K562 (cell line): ENCODE measurements around the gene PRPSAP2. TPM values are rescaled to one million over a fixed set of nuclear protein-coding genes. Genes with fewer than 3 reads are reported as not detected.

ENCODE experiments used
- ATAC-seq: fragments of 200-7000 bp; cut with Tn5 transposase; 3 replicates; pipeline ENCODE4 v1.9.1; 2020; ENCODE audit warnings: moderate library complexity
- BruUV-seq: library from RNA; stranded (reverse); fragments of 400-500 nt; replicated peaks from 2 replicates; lab custom pipeline; 2021; lab: Mats Ljungman, UMichigan
- CTCF ChIA-PET: fragments of 300-600 bp; formaldehyde crosslinking; extraction: SDS; loops from one replicate; lab custom pipeline; 2021; ENCODE audit warnings: low intra/inter-chr PET ratio; lab: Yijun Ruan, JAX
- POLR2A ChIA-PET: fragments of 300-600, 350-650 bp; sonication (Branson Sonifier 250); formaldehyde crosslinking; extraction: SDS; loops from one replicate; lab custom pipeline; 2021; ENCODE audit warnings: antibody characterized with exemption, inconsistent platforms; lab: Yijun Ruan, JAX
- DNase-seq, 4 experiments: peaks; one replicate each; pipeline versions ENCODE4 v3.0.0 to v3.0.0-alpha.2; 2011 to 2018; ENCODE audit warnings: low spot score in 3 of 4, mixed read lengths in 3 of 4; ENCODE audit errors: extremely low read depth in 1 of 4
- FAIRE-seq: peaks from 2 replicates; lab custom pipeline; 2011; peaks lifted over from hg19 to GRCh38; lab: Jason Lieb, UNC
- H2AFZ ChIP-seq: 2 replicates; pipeline ENCODE4 v1.6.0; 2011; ENCODE audit warnings: low read depth, low read length, control low read depth, inconsistent platforms
- H3K27ac ChIP-seq: fragments of 200-600 bp; 3 replicates; pipeline ENCODE4 v1.8.0; 2011; ENCODE audit warnings: low read depth, mild to moderate bottlenecking, control low read depth, inconsistent platforms, low read length, moderate library complexity, mixed read lengths; ENCODE audit errors: extremely low read depth
- H3K27me3 ChIP-seq, 2 experiments: fragments of 300-600 bp in 1 of 2; 2 replicates in 1 of 2; 3 replicates in 1 of 2; pipeline versions ENCODE4 v1.6.0 to v1.8.0; 2011; ENCODE audit warnings: inconsistent platforms in 2 of 2, low read length in 2 of 2, mild to moderate bottlenecking in 1 of 2, mixed read lengths in 1 of 2, moderate library complexity in 1 of 2; ENCODE audit not compliant: control insufficient read depth in 2 of 2, insufficient read depth in 2 of 2
- H3K36me3 ChIP-seq: fragments of 300-600 bp; 3 replicates; pipeline ENCODE4 v1.8.0; 2011; ENCODE audit warnings: mild to moderate bottlenecking, low read length, inconsistent platforms; ENCODE audit not compliant: control insufficient read depth, insufficient read depth
- H3K4me1 ChIP-seq, 2 experiments: fragments of 200-600 bp in 1 of 2; replicated peaks in 1 of 2; 2 replicates in 1 of 2; 3 replicates in 1 of 2; pipeline versions ENCODE4 v1.5.1 to v1.8.0; 2011; ENCODE audit warnings: inconsistent platforms in 2 of 2, low read length in 2 of 2, mild to moderate bottlenecking in 1 of 2, mixed read lengths in 1 of 2, moderate library complexity in 1 of 2; ENCODE audit not compliant: control insufficient read depth in 2 of 2, insufficient read depth in 2 of 2
- H3K4me2 ChIP-seq: 2 replicates; pipeline ENCODE4 v1.6.1; 2011; ENCODE audit warnings: low read length, control low read depth, inconsistent platforms, mixed read lengths; ENCODE audit not compliant: insufficient read depth
- H3K4me3 ChIP-seq: fragments of 200-600 bp; sonication (generic), shearing (Covaris generic); 2 replicates; pipeline ENCODE4 v1.5.1; 2016; ENCODE audit warnings: control low read depth, inconsistent platforms
- H3K79me2 ChIP-seq: fragments of 200-600 bp; 3 replicates; pipeline ENCODE4 v1.8.0; 2011; ENCODE audit warnings: low read length, inconsistent platforms; ENCODE audit not compliant: control insufficient read depth, insufficient read depth
- H3K9ac ChIP-seq, 2 experiments: 2 replicates each; pipeline versions ENCODE4 v1.6.0 to v1.6.1; 2011; ENCODE audit warnings: low read depth in 2 of 2, low read length in 2 of 2, control low read depth in 1 of 2, inconsistent platforms in 1 of 2, mild to moderate bottlenecking in 1 of 2, mixed read lengths in 1 of 2; ENCODE audit not compliant: insufficient read depth in 1 of 2
- H3K9me1 ChIP-seq: one replicate; pipeline ENCODE4 v1.6.0; 2011; ENCODE audit warnings: inconsistent platforms, mild to moderate bottlenecking, low read length, moderate library complexity; ENCODE audit not compliant: control insufficient read depth, insufficient read depth
- H3K9me3 ChIP-seq: replicated peaks from 2 replicates; pipeline ENCODE4 v1.5.1; 2011; ENCODE audit warnings: low read depth, low read length, inconsistent platforms; ENCODE audit not compliant: control insufficient read depth, insufficient read depth
- H4K20me1 ChIP-seq: replicated peaks from 2 replicates; pipeline ENCODE4 v1.6.1; 2011; ENCODE audit warnings: low read length, inconsistent platforms, mixed read lengths; ENCODE audit not compliant: control insufficient read depth, insufficient read depth
- EHMT2 ChIP-seq: fragments of 450-650 bp; IDR thresholded peaks from 2 replicates; pipeline ENCODE4 v1.6.1; 2018; ENCODE audit warnings: antibody characterized with exemption
- POLR2G ChIP-seq: fragments of 200-400 bp; formaldehyde crosslinking; IDR thresholded peaks from 2 replicates; pipeline ENCODE4 v1.6.1; 2017; ENCODE audit warnings: low read depth, mild to moderate bottlenecking, antibody characterized with exemption, low read length, moderate library complexity
- SAP30 ChIP-seq: fragments of 200-600 bp; sonication (generic); IDR thresholded peaks from 2 replicates; pipeline ENCODE4 v1.6.1; 2012; ENCODE audit warnings: borderline replicate concordance, low read depth, mild to moderate bottlenecking, moderate library complexity, low read length, control low read depth, inconsistent platforms; ENCODE audit not compliant: insufficient read depth, poor library complexity, severe bottlenecking
- TAF1 ChIP-seq: IDR thresholded peaks from 2 replicates; pipeline ENCODE4 v1.6.1; 2011; ENCODE audit warnings: mild to moderate bottlenecking, low read length, moderate library complexity; ENCODE audit not compliant: insufficient read depth, control insufficient read depth, severe bottlenecking; ENCODE audit errors: extremely low read depth
- TBL1XR1 ChIP-seq, 2 experiments: IDR thresholded peaks; 2 replicates each; pipeline ENCODE4 v1.6.1; 2012; ENCODE audit warnings: improper control_type of control experiment in 2 of 2, low read length in 2 of 2, mild to moderate bottlenecking in 1 of 2
- WGBS: fragments of 100-300 bp; shearing (Covaris generic); methylation state at CpG from one replicate; pipeline ENCODE4 v1.1.6; 2016; ENCODE audit warnings: low coverage, mixed read lengths; ENCODE audit not compliant: insufficient coverage; ENCODE audit errors: missing lambda C conversion rate; 5-methylcytosine and 5-hydroxymethylcytosine counted together
- in situ Hi-C: fragments of 300-500 bp; cut with MboI; formaldehyde crosslinking; loops from 4 replicates; pipeline ENCODE4 v1.15.0; 2018; ENCODE audit warnings: inconsistent platforms, mixed read lengths
- intact Hi-C: fragments of 100-400 bp; cut with micrococcal nuclease; formaldehyde crosslinking; loops from 2 replicates; pipeline ENCODE4 v1.14.2; 2022
- polyA plus RNA-seq, 8 experiments: library from polyadenylated mRNA; depleted of rRNA in 4 of 8; stranded (reverse) in 5 of 8; unstranded in 3 of 8; fragments of >200 nt; fragmentation: Nextera tagmentation in 2 of 8; fragmentation: Illumina TruSeq in 1 of 8; extraction: Ambion mirVana in 2 of 8; extraction: Trizol in 1 of 8; gene quantifications; 2 replicates each; pipeline versions ENCODE4 v1.2.1 to v1.2.3, GENCODE V29; 2011 to 2014; ENCODE audit warnings: inconsistent platforms in 1 of 8, missing spikeins in 1 of 8
- total RNA-seq, 7 experiments: library from RNA; depleted of rRNA in 6 of 7; stranded (reverse); fragments of >200 nt in 6 of 7; fragmentation: Illumina TruSeq in 2 of 7; extraction: Trizol in 2 of 7; gene quantifications; 2 replicates each; pipeline versions ENCODE4 v1.2.1 to v1.2.3, GENCODE V29; 2011 to 2021; ENCODE audit warnings: low replicate concordance in 1 of 7
- TF ChIP-seq, protein P1 (sequence below): IDR thresholded peaks from 2 replicates; pipeline ENCODE4 v1.6.1; 2014; ENCODE audit warnings: antibody characterized with exemption
- TF ChIP-seq, protein P2 (sequence below): fragments of 450-650 bp; formaldehyde crosslinking; IDR thresholded peaks from 2 replicates; pipeline ENCODE4 v1.4.0; 2020; ENCODE audit warnings: mild to moderate bottlenecking

Gene PRPSAP2
- total and polyA plus RNA-seq, 9 of the 15 experiments (the other 6 are each of a cell fraction or from before 2014, with no cell fraction given), result 15.5 to 56.7 (median 35.7) TPM

DNA sequence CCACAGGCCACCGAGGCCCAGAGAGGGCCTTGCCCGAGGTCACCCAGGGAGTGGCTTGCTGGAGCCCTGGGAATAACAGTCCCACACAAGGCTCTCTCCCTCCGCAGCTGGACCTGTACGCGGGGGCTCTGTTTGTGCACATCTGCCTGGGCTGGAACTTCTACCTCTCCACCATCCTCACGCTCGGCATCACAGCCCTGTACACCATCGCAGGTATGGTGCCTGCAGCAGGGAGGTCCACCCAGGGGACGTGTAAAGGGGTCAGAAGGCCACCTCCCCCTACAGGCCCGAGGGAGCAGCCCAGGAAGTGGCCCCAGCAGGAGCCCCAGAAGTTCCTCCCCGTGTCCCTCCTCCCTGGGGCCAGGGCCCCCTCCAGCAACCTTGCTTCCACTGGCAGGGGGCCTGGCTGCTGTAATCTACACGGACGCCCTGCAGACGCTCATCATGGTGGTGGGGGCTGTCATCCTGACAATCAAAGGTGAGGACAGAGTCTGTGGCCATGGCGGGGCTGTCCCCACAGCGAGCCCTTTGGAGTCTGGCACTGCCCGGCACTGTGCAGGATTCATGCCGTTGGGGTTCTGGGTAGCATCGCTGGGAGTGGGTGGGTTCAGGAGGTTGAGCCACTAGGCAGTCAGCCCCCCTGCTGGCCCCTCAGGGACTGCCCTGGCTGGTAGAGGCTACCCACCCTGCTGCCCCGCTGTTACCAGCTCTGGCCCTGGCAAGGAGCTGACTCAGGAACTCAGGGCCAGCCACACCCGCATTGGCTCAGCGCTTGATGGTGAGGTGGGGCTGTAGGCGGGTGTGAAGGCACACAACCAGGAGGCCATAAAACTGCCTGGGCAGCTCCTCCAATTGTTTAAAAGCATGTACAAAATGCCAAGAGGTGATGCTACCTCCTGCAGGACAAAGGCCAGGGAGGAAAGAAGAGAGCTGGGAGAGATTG, 111.3 kb downstream of the PRPSAP2 start:
- POLR2A ChIA-PET, result interaction anchor here (0.6 to 1.7 kb wide), 4 partner anchors 8 to 39 kb away, joined by 3 to 4 read pairs (median 4); no protein-coding TSS in a partner anchor
- no peaks in the 10 kb centered on the region for H3K9me1 ChIP-seq
- ATAC-seq, result peak; percentile 48
- no peak overlapping the region for H3K27ac ChIP-seq
- DNase-seq, result peak; percentile 16 to 37 (median 28)
- H3K9ac ChIP-seq, result peak overlapping the region in 1 of 2 experiments; percentile 71; a peak in 2 of 4 replicates
- H3K36me3 ChIP-seq, result peaks cover 14% of the 10 kb centered on the region; the same call in 1 of the 3 replicates
- no peaks in the 10 kb centered on the region for H3K9me3 ChIP-seq
- H3K4me2 ChIP-seq, result no peak overlapping the region
- in situ Hi-C loops (no loop called here), intact Hi-C loops (no loop called here)
- H3K4me3 ChIP-seq, result no peak overlapping the region
- no peaks in the 10 kb centered on the region for H3K27me3 ChIP-seq
- H3K79me2 ChIP-seq, result no peaks in the 10 kb centered on the region
- no peak overlapping the region for H2AFZ ChIP-seq
- TF ChIP-seq TAF1, result no peak
- no peak for TF ChIP-seq EHMT2
- TF ChIP-seq TBL1XR1 (IDR thresholded peaks at IDR 0.05; ENCODE audit: low read length in 2 of 2), result no peak
- TF ChIP-seq, protein P1, sequence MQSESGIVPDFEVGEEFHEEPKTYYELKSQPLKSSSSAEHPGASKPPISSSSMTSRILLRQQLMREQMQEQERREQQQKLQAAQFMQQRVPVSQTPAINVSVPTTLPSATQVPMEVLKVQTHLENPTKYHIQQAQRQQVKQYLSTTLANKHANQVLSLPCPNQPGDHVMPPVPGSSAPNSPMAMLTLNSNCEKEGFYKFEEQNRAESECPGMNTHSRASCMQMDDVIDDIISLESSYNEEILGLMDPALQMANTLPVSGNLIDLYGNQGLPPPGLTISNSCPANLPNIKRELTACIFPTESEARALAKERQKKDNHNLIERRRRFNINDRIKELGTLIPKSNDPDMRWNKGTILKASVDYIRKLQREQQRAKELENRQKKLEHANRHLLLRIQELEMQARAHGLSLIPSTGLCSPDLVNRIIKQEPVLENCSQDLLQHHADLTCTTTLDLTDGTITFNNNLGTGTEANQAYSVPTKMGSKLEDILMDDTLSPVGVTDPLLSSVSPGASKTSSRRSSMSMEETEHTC, result no peak
- TF ChIP-seq, protein P2, sequence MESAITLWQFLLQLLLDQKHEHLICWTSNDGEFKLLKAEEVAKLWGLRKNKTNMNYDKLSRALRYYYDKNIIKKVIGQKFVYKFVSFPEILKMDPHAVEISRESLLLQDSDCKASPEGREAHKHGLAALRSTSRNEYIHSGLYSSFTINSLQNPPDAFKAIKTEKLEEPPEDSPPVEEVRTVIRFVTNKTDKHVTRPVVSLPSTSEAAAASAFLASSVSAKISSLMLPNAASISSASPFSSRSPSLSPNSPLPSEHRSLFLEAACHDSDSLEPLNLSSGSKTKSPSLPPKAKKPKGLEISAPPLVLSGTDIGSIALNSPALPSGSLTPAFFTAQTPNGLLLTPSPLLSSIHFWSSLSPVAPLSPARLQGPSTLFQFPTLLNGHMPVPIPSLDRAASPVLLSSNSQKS (CRISPR knock-in tag), result no peak
- TF ChIP-seq SAP30, result no peak
- peak; percentile 15; the same call in 1 of the 2 replicates for TF ChIP-seq POLR2G
- CTCF ChIA-PET, result no interaction called here
- no peak for FAIRE-seq
- 0 out of 2 replicates have a peak, but pooled peaks cover 3% of the 10 kb centered on the region for H4K20me1 ChIP-seq
- H3K4me1 ChIP-seq, result peaks cover 0 to 31% of the 10 kb centered on the region in 2 experiments; a peak in 3 of 5 replicates
- WGBS, result 63% methylated on average over 8 of the region's 23 CpGs
- BruUV-seq, result no TSS peak
